Measurements from ENCODE around the gene PRPF40A. TPM values are rescaled to one million over a fixed set of nuclear protein-coding genes. Genes with fewer than 3 reads are reported as not detected.
A peak's percentile ranks its signal among the peaks of the same experiment; 100 is the strongest.
"Not testable (repeated sequence)": the region's sequence is repeated elsewhere in the genome, so short reads cannot be mapped to it uniquely, and the experiment has no call there.

PRPF40A gene
- 100 to 1,000 TPM in 2 of 12 donors, 10 to 100 TPM in 9, not detected in 1; 66.3 to 140 (median 78.4) TPM for polyA plus RNA-seq (ENCODE audit: insufficient read length in 12 of 12)
- long read RNA-seq, donor 1, partial matches to known transcripts, result 138 of 159 reads
- long read RNA-seq, donor 1, other reads (novel, unspliced or antisense), result 21 of 159 reads
- long read RNA-seq, donor 2, full-length matches to known transcripts, result 1 of 1 reads
- long read RNA-seq, donor 2, partial matches to known transcripts, result 0 of 1 reads
- long read RNA-seq, donor 2, other reads (novel, unspliced or antisense), result 0 of 1 reads
- long read RNA-seq, donor 3, partial matches to known transcripts, result 47 of 68 reads
- long read RNA-seq, donor 3, other reads (novel, unspliced or antisense), result 21 of 68 reads
- long read RNA-seq, donor 4, result 0 reads
- long read RNA-seq, donor 5, result 0 reads
- long read RNA-seq, donor 6, partial matches to known transcripts, result 9 of 9 reads
- long read RNA-seq, donor 6, other reads (novel, unspliced or antisense), result 0 of 9 reads
- long read RNA-seq, donor 7, result 0 reads
- long read RNA-seq, donor 8, partial matches to known transcripts, result 110 of 110 reads
- long read RNA-seq, donor 8, other reads (novel, unspliced or antisense), result 0 of 110 reads
- long read RNA-seq, donor 9, result 0 reads
- long read RNA-seq, donor 10, result 0 reads
- long read RNA-seq, donor 11, result 0 reads

- peak; percentile 99 for DNase-seq
Measured at GRCh38 chr2:152717228-152718075, at the start of gene PRPF40A. Gene PRPF40A, minus strand, starts transcription at chr2:152717461. Its CDS starts 22 bp downstream, at chr2:152717439.

- no peak for DNase-seq
Measured at GRCh38 chr2:152766928-152767327, 49.7 kb upstream of the PRPF40A start.

- DNase-seq, result no peak
Measured at GRCh38 chr2:152763651-152764050, 46.4 kb upstream of the PRPF40A start.

GRCh38 chr2:152763208-152763607 is 45.9 kb upstream of the PRPF40A start:
- not testable (repeated sequence) for DNase-seq

- peak; percentile 23 for DNase-seq
Measured at GRCh38 chr2:152762202-152762601, 44.9 kb upstream of the PRPF40A start.

- no peak for DNase-seq
Measured at GRCh38 chr2:152761214-152761613, 44.0 kb upstream of the PRPF40A start.

GRCh38 chr2:152759290-152760072 is 42.2 kb upstream of the PRPF40A start:
- no peak for DNase-seq

GRCh38 chr2:152755029-152755428 is 37.8 kb upstream of the PRPF40A start:
- no peak for DNase-seq

GRCh38 chr2:152747751-152748150 is 30.5 kb upstream of the PRPF40A start:
- DNase-seq, result not testable (repeated sequence)

- no peak for DNase-seq
Measured at GRCh38 chr2:152743002-152743401, 25.7 kb upstream of the PRPF40A start.

- peak; percentile 41 for DNase-seq
Measured at GRCh38 chr2:152740743-152741328, 23.6 kb upstream of the PRPF40A start.

- not testable (repeated sequence) for DNase-seq
Measured at GRCh38 chr2:152739705-152740104, 22.4 kb upstream of the PRPF40A start.

GRCh38 chr2:152738438-152738837 is 21.2 kb upstream of the PRPF40A start:
- no peak for DNase-seq

- DNase-seq, result not testable (repeated sequence)
Measured at GRCh38 chr2:152737509-152737908, 20.2 kb upstream of the PRPF40A start.

- no peak for DNase-seq
Measured at GRCh38 chr2:152730591-152731333, 13.5 kb upstream of the PRPF40A start.

GRCh38 chr2:152729844-152730243 is 12.6 kb upstream of the PRPF40A start:
- DNase-seq, result no peak

- no peak for DNase-seq
Measured at GRCh38 chr2:152723918-152724317, 6.7 kb upstream of the PRPF40A start.

GRCh38 chr2:152722639-152723038 is 5.4 kb upstream of the PRPF40A start:
- not testable (repeated sequence) for DNase-seq

GRCh38 chr2:152720794-152721193 is 3.5 kb upstream of the PRPF40A start:
- DNase-seq, result no peak
